Measurements from ENCODE around the gene ZNF740. TPM values are rescaled to one million over a fixed set of nuclear protein-coding genes. Genes with fewer than 3 reads are reported as not detected.
A peak's percentile ranks its signal among the peaks of the same experiment; 100 is the strongest.

ZNF740 gene
- total and polyA plus RNA-seq, 8 donors, result 4.0 to 37.5 (median 4.5) TPM

DNA sequence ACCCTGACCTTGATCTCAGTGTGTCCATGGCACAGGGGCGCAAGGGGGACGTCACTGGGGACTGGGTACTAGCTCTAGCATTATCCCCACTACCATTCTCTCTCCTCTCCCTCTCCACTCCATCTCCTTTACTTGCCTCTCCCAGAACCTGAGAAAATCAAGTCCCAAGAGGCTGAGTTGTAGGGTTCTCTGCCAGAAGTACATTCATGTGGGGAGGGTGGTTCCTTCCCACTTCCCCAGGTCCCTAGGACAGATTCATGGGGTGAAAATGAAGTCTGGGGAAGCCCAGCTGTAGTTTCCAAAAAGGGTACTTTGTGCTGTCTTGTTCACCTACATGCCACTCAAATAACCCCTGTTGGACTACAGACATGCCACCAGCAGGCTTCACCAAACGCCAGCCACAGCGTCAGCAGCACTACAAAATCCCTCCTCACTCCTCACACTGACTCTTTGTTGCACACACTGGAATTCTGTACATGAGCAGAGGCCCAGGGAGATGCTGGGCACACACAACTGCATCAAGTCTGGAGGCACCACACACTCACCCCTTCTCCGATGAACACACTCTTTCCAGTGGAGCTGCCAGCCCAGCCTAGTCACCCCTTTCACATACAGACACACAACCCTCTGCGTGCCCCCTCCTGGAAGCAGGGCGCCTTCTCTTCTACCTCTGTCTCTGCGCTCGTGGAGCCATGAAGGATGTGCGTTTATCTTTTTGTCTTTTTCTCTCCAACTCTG, 44.5 kb downstream of the ZNF740 start:
- TF ChIP-seq, protein P1, sequence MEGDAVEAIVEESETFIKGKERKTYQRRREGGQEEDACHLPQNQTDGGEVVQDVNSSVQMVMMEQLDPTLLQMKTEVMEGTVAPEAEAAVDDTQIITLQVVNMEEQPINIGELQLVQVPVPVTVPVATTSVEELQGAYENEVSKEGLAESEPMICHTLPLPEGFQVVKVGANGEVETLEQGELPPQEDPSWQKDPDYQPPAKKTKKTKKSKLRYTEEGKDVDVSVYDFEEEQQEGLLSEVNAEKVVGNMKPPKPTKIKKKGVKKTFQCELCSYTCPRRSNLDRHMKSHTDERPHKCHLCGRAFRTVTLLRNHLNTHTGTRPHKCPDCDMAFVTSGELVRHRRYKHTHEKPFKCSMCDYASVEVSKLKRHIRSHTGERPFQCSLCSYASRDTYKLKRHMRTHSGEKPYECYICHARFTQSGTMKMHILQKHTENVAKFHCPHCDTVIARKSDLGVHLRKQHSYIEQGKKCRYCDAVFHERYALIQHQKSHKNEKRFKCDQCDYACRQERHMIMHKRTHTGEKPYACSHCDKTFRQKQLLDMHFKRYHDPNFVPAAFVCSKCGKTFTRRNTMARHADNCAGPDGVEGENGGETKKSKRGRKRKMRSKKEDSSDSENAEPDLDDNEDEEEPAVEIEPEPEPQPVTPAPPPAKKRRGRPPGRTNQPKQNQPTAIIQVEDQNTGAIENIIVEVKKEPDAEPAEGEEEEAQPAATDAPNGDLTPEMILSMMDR (IDR thresholded peaks at IDR 0.05), result no peak
- no peak for TF ChIP-seq POLR2AphosphoS5 (IDR thresholded peaks at IDR 0.05)
- peaks cover 34 to 74% (median 59%) of the 10 kb centered on the region in 4 donors for H3K4me1 ChIP-seq

DNA sequence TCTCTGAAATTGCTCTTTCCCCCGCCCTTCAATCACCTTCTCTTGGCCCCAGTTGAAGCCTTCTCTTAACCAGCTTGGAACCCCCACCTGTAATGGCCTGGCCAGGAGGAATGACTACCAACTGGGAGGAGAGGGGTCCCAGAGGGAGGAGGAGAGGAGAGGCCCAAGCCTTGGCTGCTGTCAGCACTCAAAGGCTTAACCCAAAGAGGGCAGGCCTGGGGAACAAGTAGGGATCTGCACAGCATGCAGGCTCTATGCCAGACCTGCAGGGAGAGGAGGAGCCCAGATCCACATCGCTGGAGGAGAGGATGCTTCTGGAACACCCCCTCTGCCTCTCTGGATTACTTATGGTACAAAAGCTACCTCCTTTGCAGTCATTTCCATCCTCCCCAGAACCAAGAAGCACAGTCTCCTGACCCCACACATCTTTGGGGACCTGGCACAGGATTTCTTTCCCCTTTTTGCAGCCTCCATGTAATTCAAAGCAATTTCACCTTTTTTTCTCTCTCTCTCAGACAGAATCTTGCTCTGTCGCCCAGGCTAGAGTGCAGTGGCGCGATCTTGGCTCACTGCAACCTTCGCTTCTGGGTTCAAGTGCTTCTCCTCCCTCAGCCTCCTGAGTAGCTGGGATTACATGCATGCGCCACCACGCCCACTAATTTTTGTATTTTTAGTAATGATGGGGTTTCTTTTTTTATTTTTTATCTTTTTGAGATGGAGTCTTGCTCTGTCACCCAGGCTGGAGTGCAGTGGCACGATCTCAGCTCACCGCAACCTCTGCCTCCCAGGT, 45.3 kb downstream of the ZNF740 start:
- TF ChIP-seq POLR2A (IDR thresholded peaks at IDR 0.05), result no peak
- TF ChIP-seq EP300 (IDR thresholded peaks at IDR 0.05), result no peak
- no peak for TF ChIP-seq POLR2AphosphoS5 (IDR thresholded peaks at IDR 0.05)
- TF ChIP-seq, protein P1 (IDR thresholded peaks at IDR 0.05), result no peak
- no peaks in the 10 kb centered on the region for H3K27me3 ChIP-seq
- intact Hi-C loops (cut with DNase I; ENCODE audit: low total_unique reads), result no loop called here
- peak overlapping the region in 4 of 5 donors; percentile 96 to 99 (median 98) for H3K27ac ChIP-seq
- WGBS, 5 donors, result 85 to 92% (median 90%) methylated on average over 10 of the region's 10 CpGs
- H3K9me3 ChIP-seq, result no peaks in the 10 kb centered on the region
- H3K4me3 ChIP-seq, result no peak overlapping the region
- peaks cover 38 to 76% (median 59%) of the 10 kb centered on the region in 4 donors for H3K4me1 ChIP-seq
- peaks cover 6 to 26% (median 16%) of the 10 kb centered on the region in 4 donors for H3K36me3 ChIP-seq
- peak in 1 of 2 donors; percentile 48 for DNase-seq

More for the DNA sequence above, 44.5 kb downstream of the ZNF740 start:
- Histone ChIP-seq H3K9me3 (no peaks in the 10 kb centered on the region), H3K4me3 (no peak overlapping the region), H3K27me3 (no peaks in the 10 kb centered on the region), H3K36me3 (peaks cover 6 to 26% (median 16%) of the 10 kb centered on the region in 4 donors), H3K27ac (peak overlapping the region in 4 of 5 donors; percentile 96 to 99 (median 98))
- intact Hi-C loops (cut with DNase I; ENCODE audit: low total_unique reads), result no loop called here
- DNase-seq, result peak in 1 of 2 donors; percentile 51
- WGBS, 5 donors, result 58 to 80% (median 72%) methylated on average over 6 to 10 of the region's 10 CpGs

DNA sequence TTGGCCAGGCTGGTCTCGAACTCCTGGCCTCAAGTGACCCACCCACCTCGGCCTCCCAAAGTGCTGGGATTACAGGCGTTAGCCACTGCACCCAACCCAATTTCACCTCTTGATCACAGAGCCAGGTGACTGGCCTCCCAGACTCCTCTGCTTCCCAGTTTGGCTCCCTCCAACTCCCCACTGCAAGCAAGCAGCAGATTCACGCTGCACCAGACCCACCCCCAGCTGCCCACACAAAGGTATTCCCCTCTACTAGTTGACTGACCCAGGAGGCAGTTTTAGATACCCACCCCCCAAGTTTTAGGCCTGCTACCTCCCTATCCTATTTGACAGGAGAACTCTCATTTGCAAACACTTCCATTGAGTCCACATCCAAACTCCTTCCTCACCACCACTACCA, 46.3 kb downstream of the ZNF740 start:
- Histone ChIP-seq H3K27ac (no peak overlapping the region), H3K4me3 (no peak overlapping the region), H3K36me3 (peaks cover 6 to 26% (median 16%) of the 10 kb centered on the region in 4 donors), H3K4me1 (peaks cover 43 to 84% (median 65%) of the 10 kb centered on the region in 4 donors), H3K9me3 (no peaks in the 10 kb centered on the region), H3K27me3 (peaks cover 0 to 6% (median 0%) of the 10 kb centered on the region in 3 donors)
- DNase-seq, result no peak
- TF ChIP-seq POLR2A (IDR thresholded peaks at IDR 0.05) (no peak), EP300 (IDR thresholded peaks at IDR 0.05) (no peak), POLR2AphosphoS5 (IDR thresholded peaks at IDR 0.05) (no peak)
- TF ChIP-seq, protein P1 (IDR thresholded peaks at IDR 0.05), result no peak
- intact Hi-C loops (cut with DNase I; ENCODE audit: low total_unique reads), result no loop called here
- 87 to 95% (median 88%) methylated on average over 4 of the region's 4 CpGs for WGBS, 5 donors

DNA sequence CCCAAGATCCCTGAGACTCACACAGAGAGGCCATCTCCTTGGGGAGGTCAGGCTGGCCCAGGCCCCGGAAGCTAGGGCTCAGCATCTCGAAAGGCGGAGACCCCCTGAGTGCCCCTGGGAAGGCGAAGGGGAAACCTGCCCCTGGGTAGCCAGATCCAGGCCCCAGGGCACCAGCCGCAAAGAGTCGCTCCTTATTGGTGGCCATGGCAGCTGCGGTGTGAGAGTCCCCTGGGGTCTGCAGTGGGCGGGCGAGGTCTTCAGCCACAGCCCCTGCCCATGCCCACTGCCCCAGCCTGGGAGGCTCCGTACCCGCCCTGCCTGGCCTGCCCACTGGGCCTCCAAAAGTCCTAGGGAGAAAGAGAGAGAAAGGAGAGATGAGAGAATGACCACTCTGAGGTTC, 46.8 kb downstream of the ZNF740 start:
- Histone ChIP-seq H3K36me3 (peaks cover 6 to 26% (median 16%) of the 10 kb centered on the region in 4 donors), H3K27ac (no peak overlapping the region), H3K4me1 (peaks cover 37 to 84% (median 64%) of the 10 kb centered on the region in 4 donors), H3K4me3 (no peak overlapping the region), H3K27me3 (peaks cover 0 to 6% (median 0%) of the 10 kb centered on the region in 3 donors), H3K9me3 (no peaks in the 10 kb centered on the region)
- TF ChIP-seq, protein P1 (IDR thresholded peaks at IDR 0.05), result no peak
- TF ChIP-seq EP300 (IDR thresholded peaks at IDR 0.05) (no peak), POLR2AphosphoS5 (IDR thresholded peaks at IDR 0.05) (no peak), POLR2A (IDR thresholded peaks at IDR 0.05) (no peak)
- intact Hi-C loops (cut with DNase I; ENCODE audit: low total_unique reads), result no loop called here
- no peak for DNase-seq
- 88 to 98% (median 97%) methylated on average over 11 of the region's 11 CpGs for WGBS, 5 donors
